WTC11 (cell line): ENCODE results near the gene PCSK1N. TPM values are rescaled to one million over a fixed set of nuclear protein-coding genes. Genes with fewer than 3 reads are reported as not detected.

ENCODE experiments used
- ATAC-seq: fragments of 200-7000 bp; cut with Tn5 transposase; 2 replicates; pipeline ENCODE4 v1.10.0; 2021; ENCODE audit warnings: mild to moderate bottlenecking, moderate library complexity
- CTCF ChIA-PET: fragments of 300-600 bp; sonication (Branson Sonifier 250); formaldehyde crosslinking; loops from one replicate; lab custom pipeline; 2021; ENCODE audit warnings: antibody characterized with exemption; lab: Charles Lee
- POLR2A ChIA-PET: fragments of 350-600 bp; sonication (Branson Sonifier 250); formaldehyde crosslinking; loops from one replicate; lab custom pipeline; 2021; ENCODE audit warnings: antibody characterized with exemption; lab: Charles Lee
- DNase-seq: peaks from one replicate; pipeline ENCODE4 v3.0.0; 2021; ENCODE audit warnings: low spot score
- H3K27ac Mint-ChIP-seq: 2 replicates; pipeline ENCODE4 v1.8.0; 2021; ENCODE audit warnings: mixed read lengths
- H3K27me3 Mint-ChIP-seq: 2 replicates; pipeline ENCODE4 v1.8.0; 2021; ENCODE audit warnings: low read depth, mild to moderate bottlenecking, moderate library complexity, mixed read lengths
- H3K36me3 Mint-ChIP-seq: 2 replicates; pipeline ENCODE4 v1.8.0; 2021; ENCODE audit warnings: mixed read lengths
- H3K4me1 Mint-ChIP-seq: 2 replicates; pipeline ENCODE4 v1.8.0; 2022; ENCODE audit warnings: mixed read lengths
- H3K4me3 Mint-ChIP-seq: 2 replicates; pipeline ENCODE4 v1.8.0; 2021; ENCODE audit warnings: mild to moderate bottlenecking, moderate library complexity, mixed read lengths
- H3K9me3 Mint-ChIP-seq: 2 replicates; pipeline ENCODE4 v1.8.0; 2021; ENCODE audit warnings: mixed read lengths
- CREB1 ChIP-seq: sonication (generic); formaldehyde crosslinking; IDR thresholded peaks from 2 replicates; pipeline ENCODE4 v1.8.0; 2023; ENCODE audit warnings: mild to moderate bottlenecking, missing genetic modification reagents
- ELF4 ChIP-seq: sonication (generic); formaldehyde crosslinking; IDR thresholded peaks from 2 replicates; pipeline ENCODE4 v1.8.1; 2022; ENCODE audit warnings: low read depth, mild to moderate bottlenecking, moderate library complexity, missing genetic modification reagents
- FOXK1 ChIP-seq: sonication (generic); formaldehyde crosslinking; IDR thresholded peaks from 2 replicates; pipeline ENCODE4 v1.8.0; 2022; ENCODE audit warnings: mild to moderate bottlenecking, moderate library complexity, missing genetic modification reagents
- GRHL2 ChIP-seq: fragments of 250-450 bp; sonication (Bioruptor Pico); IDR thresholded peaks from 2 replicates; pipeline ENCODE4 v1.8.0; 2022; ENCODE audit warnings: mild to moderate bottlenecking, moderate library complexity; ENCODE audit not compliant: insufficient replicate concordance, severe bottlenecking
- HMGA2 ChIP-seq: fragments of 250-450 bp; sonication (Bioruptor Pico); IDR thresholded peaks from 2 replicates; pipeline ENCODE4 v1.4.0; 2021; ENCODE audit warnings: mild to moderate bottlenecking, moderate library complexity
- HMGXB4 ChIP-seq: sonication (generic); formaldehyde crosslinking; IDR thresholded peaks from 2 replicates; pipeline ENCODE4 v1.8.1; 2023; ENCODE audit warnings: mild to moderate bottlenecking, moderate library complexity, missing genetic modification reagents
- IRF1 ChIP-seq: sonication (generic); formaldehyde crosslinking; IDR thresholded peaks from 2 replicates; pipeline ENCODE4 v1.8.0; 2023; ENCODE audit warnings: missing genetic modification reagents
- KAT7 ChIP-seq: sonication (generic); formaldehyde crosslinking; IDR thresholded peaks from 2 replicates; pipeline ENCODE4 v1.8.1; 2023; ENCODE audit warnings: missing genetic modification reagents, mild to moderate bottlenecking, borderline replicate concordance
- MLX ChIP-seq: sonication (generic); formaldehyde crosslinking; IDR thresholded peaks from 2 replicates; pipeline ENCODE4 v1.8.1; 2023; ENCODE audit warnings: mild to moderate bottlenecking, missing genetic modification reagents, moderate library complexity
- SOX15 ChIP-seq: fragments of 250-450 bp; sonication (Bioruptor Pico); IDR thresholded peaks from 2 replicates; pipeline ENCODE4 v1.9.0; 2021; ENCODE audit warnings: mild to moderate bottlenecking
- SP1 ChIP-seq: sonication (generic); formaldehyde crosslinking; conservative IDR thresholded peaks from 2 replicates; pipeline ENCODE4 v1.8.1; 2022; ENCODE audit warnings: missing genetic modification reagents
- TP53 ChIP-seq: sonication (generic); formaldehyde crosslinking; IDR thresholded peaks from 2 replicates; pipeline ENCODE4 v1.8.1; 2023; ENCODE audit warnings: mild to moderate bottlenecking, missing genetic modification reagents
- USF2 ChIP-seq: sonication (generic); formaldehyde crosslinking; IDR thresholded peaks from 2 replicates; pipeline ENCODE4 v1.8.1; 2023; ENCODE audit warnings: mild to moderate bottlenecking, missing genetic modification reagents, moderate library complexity
- ZBTB21 ChIP-seq: sonication (generic); formaldehyde crosslinking; IDR thresholded peaks from 2 replicates; pipeline ENCODE4 v1.8.1; 2023; ENCODE audit warnings: mild to moderate bottlenecking, missing genetic modification reagents, borderline replicate concordance
- ZMAT4 ChIP-seq: fragments of 250-450 bp; sonication (Bioruptor Pico); IDR thresholded peaks from 2 replicates; pipeline ENCODE4 v1.9.0; 2021; ENCODE audit warnings: mild to moderate bottlenecking
- ZNF232 ChIP-seq: sonication (generic); formaldehyde crosslinking; IDR thresholded peaks from 2 replicates; pipeline ENCODE4 v1.8.0; 2022; ENCODE audit warnings: mild to moderate bottlenecking, missing genetic modification reagents
- ZNF263 ChIP-seq: sonication (generic); formaldehyde crosslinking; IDR thresholded peaks from 2 replicates; pipeline ENCODE4 v1.8.1; 2022; ENCODE audit warnings: low read depth, mild to moderate bottlenecking, moderate library complexity, missing genetic modification reagents
- ZNF396 ChIP-seq: fragments of 250-450 bp; sonication (Bioruptor Pico); IDR thresholded peaks from 2 replicates; pipeline ENCODE4 v1.8.0; 2021; ENCODE audit warnings: mild to moderate bottlenecking, moderate library complexity, borderline replicate concordance
- ZNF532 ChIP-seq: fragments of 250-450 bp; sonication (Bioruptor Pico); IDR thresholded peaks from 2 replicates; pipeline ENCODE4 v1.9.0; 2021; ENCODE audit warnings: mild to moderate bottlenecking, borderline replicate concordance
- ZSCAN18 ChIP-seq: fragments of 250-450 bp; sonication (Bioruptor Pico); IDR thresholded peaks from 2 replicates; pipeline ENCODE4 v2.1.2; 2022; ENCODE audit warnings: mild to moderate bottlenecking, moderate library complexity
- total RNA-seq: library from RNA; stranded (reverse); gene quantifications from 3 replicates; pipeline ENCODE4 v1.2.3, GENCODE V29; 2021

The PCSK1N gene
- total RNA-seq, 1 experiment from 2014 or later, result 7.5 TPM

GRCh38 chrX:48852857-48853256 is 17.4 kb upstream of the PCSK1N start:
- no peak for TF ChIP-seq ZNF396 (CRISPR knock-in tag)
- TF ChIP-seq ZNF232, result no peak
- no peak for TF ChIP-seq GRHL2 (CRISPR knock-in tag)
- TF ChIP-seq ZSCAN18, result no peak
- TF ChIP-seq MLX (CRISPR knock-in tag), result no peak
- no peak for TF ChIP-seq ZBTB21
- TF ChIP-seq HMGA2 (CRISPR knock-in tag), result no peak
- no peak for TF ChIP-seq ZMAT4 (CRISPR knock-in tag)
- no peak for TF ChIP-seq TP53 (CRISPR knock-in tag)
- no peak for TF ChIP-seq FOXK1
- TF ChIP-seq SP1, result no peak
- no peak for TF ChIP-seq IRF1
- TF ChIP-seq KAT7 (CRISPR knock-in tag), result no peak
- TF ChIP-seq SOX15, result no peak
- TF ChIP-seq USF2 (CRISPR knock-in tag), result no peak
- Mint-ChIP-seq H3K36me3 (peaks cover 17% of the 10 kb centered on the region), H3K4me3 (no peak overlapping the region), H3K27me3 (peaks cover 3% of the 10 kb centered on the region), H3K27ac (no peak overlapping the region), H3K9me3 (peaks cover 22% of the 10 kb centered on the region), H3K4me1 (peaks cover 7% of the 10 kb centered on the region)
- ChIA-PET POLR2A (no interaction called here), CTCF (no interaction called here)
- no peak for ATAC-seq
- DNase-seq, result no peak

GRCh38 chrX:48848847-48849246 is 13.4 kb upstream of the PCSK1N start:
- ChIA-PET POLR2A (no interaction called here), CTCF (no interaction called here)
- TF ChIP-seq ZNF263 (no peak), CREB1 (CRISPR knock-in tag) (no peak), GRHL2 (CRISPR knock-in tag) (no peak), ELF4 (CRISPR knock-in tag) (no peak), ZNF532 (CRISPR knock-in tag) (no peak), HMGXB4 (no peak)
- DNase-seq (no peak), ATAC-seq (no peak)
- Mint-ChIP-seq H3K27ac (no peak overlapping the region), H3K27me3 (no peaks in the 10 kb centered on the region; the same call in 1 of the 2 replicates), H3K4me3 (no peak overlapping the region), H3K9me3 (peaks cover 20% of the 10 kb centered on the region), H3K36me3 (peaks cover 16% of the 10 kb centered on the region), H3K4me1 (no peaks in the 10 kb centered on the region)
